ENCODE data around the gene TBC1D3.
"Not testable (repeated sequence)": the region's sequence is repeated elsewhere in the genome, so short reads cannot be mapped to it uniquely, and the experiment has no call there.

The TBC1D3 gene

DNA sequence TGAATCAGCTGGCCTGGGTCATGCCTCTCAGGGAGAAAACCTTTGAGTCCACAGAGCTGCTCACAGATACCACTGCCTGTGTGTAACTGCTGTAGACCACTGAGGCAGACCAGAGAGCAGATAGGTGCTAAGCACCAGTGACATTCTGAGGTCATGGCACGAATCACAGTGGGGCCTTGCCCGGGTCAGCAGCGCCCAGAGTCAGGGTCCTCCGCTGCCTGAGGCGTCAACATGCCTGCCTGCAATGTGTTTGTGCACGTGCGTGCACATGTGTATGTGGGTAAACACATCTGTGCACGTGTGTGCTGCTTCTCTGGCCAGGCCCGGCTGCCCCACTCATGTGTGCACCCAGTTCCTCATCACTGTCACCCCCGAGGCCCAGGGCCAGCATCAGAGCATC is at the start of gene TBC1D3:
Gene TBC1D3, minus strand, starts transcription at position 101 of the 400 bp plus-strand sequence. CDS start 1,526 bp downstream, outside the sequence.
- POLR2A ChIA-PET; DNase-seq (ENCODE audit: extremely low spot score); CTCF ChIA-PET: not testable (repeated sequence)

DNA sequence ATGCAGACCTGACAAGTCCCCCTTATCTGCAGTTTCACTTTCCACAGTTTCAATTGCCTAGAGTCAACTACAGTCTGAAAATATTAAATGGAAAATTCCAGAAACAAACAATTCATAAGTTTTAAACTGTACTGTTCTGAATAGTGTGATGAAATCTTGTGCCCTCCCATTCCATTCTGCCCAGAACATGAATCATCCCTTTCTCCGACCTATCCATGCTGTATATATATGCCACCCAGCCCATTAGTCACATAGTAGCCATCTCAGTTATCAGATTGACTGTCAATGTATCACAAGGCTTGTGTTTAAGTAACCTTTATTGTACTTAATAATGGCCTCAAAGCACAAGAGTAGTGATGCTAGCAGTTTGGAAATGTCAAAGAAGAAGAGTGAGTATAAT is 40.4 kb upstream of the TBC1D3 start:
- DNase-seq (ENCODE audit: extremely low spot score); CTCF ChIA-PET; POLR2A ChIA-PET: not testable (repeated sequence)

DNA sequence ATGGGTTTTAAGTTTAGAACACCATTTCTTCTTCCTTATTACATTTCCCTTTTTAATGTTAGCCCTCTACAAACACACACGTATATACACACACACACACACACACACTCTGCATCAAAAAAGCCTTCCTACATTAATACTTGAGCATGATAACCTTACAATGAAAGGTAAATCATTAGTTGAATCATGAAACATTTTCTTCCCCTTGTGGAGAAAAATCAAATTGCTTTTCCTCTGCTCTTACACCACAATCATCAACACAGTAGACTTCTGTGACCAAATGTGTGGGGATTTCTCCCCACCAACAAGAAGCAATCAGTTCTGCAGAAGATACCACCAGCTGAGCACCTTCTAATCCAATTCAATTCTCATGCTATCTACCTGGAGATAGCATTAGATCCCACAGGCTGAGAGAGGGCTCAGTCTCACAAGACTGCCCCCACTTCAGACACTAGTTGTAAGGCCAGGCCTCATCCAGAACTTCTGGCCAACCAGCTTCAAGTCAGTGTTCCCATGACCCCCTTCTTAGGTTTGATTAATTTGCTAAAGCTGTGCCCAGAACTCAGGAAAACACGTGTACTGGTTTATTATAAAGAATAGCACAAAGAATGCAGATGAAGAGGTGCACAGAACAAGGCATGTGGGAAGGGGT is 33.6 kb upstream of the TBC1D3 start:
- DNase-seq (ENCODE audit: extremely low spot score); POLR2A ChIA-PET; CTCF ChIA-PET: not testable (repeated sequence)

DNA sequence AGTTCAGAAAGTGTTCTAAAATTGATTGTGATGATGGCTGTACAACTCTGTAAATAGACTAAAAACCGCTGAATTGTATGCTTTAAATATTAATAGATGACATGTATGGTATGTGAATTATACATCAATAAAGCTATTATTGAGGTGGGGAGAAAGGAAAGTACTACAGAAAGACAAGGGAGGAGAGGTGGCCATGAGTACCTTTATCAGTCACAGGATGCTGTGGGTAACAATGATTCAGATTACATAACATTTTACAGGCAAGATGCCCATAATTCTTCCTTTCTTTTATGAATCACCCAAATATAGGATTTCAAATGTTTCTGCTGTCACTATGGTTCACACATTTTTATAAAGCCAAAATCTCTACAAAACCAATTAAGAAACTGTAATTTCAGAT is 28.5 kb upstream of the TBC1D3 start:
- CTCF ChIA-PET; POLR2A ChIA-PET; DNase-seq (ENCODE audit: extremely low spot score): not testable (repeated sequence)

DNA sequence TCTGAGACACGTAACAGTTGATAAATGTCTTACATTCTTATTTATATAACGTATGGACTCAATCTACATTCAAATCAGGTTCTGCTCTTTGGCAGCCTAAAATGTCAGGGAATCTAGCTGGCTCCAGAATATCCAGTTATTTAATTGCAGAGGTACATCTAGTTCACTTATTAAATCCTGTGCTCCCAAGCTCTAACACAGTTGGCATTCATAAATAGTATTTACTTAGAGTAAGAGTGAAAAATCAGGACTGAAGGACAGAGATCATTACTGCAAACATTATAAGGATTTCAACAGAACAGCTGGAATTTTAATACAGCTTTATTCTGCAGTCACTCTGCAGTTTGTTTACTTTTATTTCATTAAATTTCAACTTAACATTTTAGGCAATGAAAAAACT is 7.9 kb upstream of the TBC1D3 start:
- CTCF ChIA-PET; DNase-seq (ENCODE audit: extremely low spot score); POLR2A ChIA-PET: not testable (repeated sequence)

DNA sequence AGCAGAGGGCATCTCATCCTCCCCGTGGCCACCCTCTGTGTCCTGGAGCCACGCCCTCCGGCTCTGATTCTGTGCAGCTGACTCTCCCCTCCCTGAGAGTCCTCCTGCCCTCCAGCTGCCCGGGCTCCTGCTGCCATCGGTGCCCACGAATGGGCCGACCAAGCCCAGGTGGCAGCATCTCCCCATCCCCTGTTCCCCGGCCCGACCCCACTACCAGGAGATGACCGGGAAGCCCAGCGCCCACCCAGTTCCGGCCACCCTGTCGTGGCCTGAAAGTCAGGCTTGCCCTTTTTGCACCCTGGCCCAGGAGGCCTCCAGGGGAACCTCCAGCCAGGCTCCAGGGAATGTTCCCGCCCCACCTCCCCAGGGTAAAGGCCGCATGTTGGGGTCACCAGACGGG is 57.5 kb downstream of the TBC1D3 start:
- CTCF ChIA-PET; DNase-seq (ENCODE audit: extremely low spot score); POLR2A ChIA-PET: not testable (repeated sequence)

Measured in HEK293T (cell line).